Activated T-helper 17 cell treated with anti-CD3 and anti-CD28 coated beads, Interleukin-2, amount 50 U/mL, for 72 hours (primary cell): ENCODE data around the gene OR52E4. TPM values are rescaled to one million over a fixed set of nuclear protein-coding genes. Genes with fewer than 3 reads are reported as not detected.

Experiments
- total RNA-seq, 2 donors: library from RNA; stranded (reverse); gene quantifications; one replicate each; pipeline ENCODE4 v1.2.3, GENCODE V29; 2022

Gene OR52E4
- total RNA-seq, 2 donors from 2014 or later = not detected

Other genes starting within 250 kb of the OR52E4 start
- gene TRIM5, start 195.6 kb upstream of the OR52E4 start, total RNA-seq = 10 to 100 TPM; 11.4 to 18.8 TPM
- 100 to 1,000 TPM in 1 of 2 donors, 10 to 100 TPM in 1; 91.0 to 159 TPM for gene TRIM22, start 190.8 kb upstream of the OR52E4 start, total RNA-seq
- gene OR56B1, start 144.2 kb upstream of the OR52E4 start, total RNA-seq = under 1 TPM in 1 of 2 donors, not detected in 1; 0.29 TPM
- 1 to 10 TPM in 1 of 2 donors, under 1 TPM in 1; 0.26 to 1.8 TPM for gene OR52N4, start 126.4 kb upstream of the OR52E4 start, total RNA-seq
- gene OR52N5, start 97.3 kb upstream of the OR52E4 start, total RNA-seq = not detected
- gene OR52N1, start 89.4 kb upstream of the OR52E4 start, total RNA-seq = under 1 TPM in 1 of 2 donors, not detected in 1; 0.09 TPM
- not detected for gene OR52N2, start 71.7 kb upstream of the OR52E4 start, total RNA-seq
- gene OR52E6, start 38.7 kb upstream of the OR52E4 start, total RNA-seq = not detected
- not detected for gene OR52E8, start 22.9 kb upstream of the OR52E4 start, total RNA-seq
- not detected for gene OR52E5, start 12.6 kb downstream of the OR52E4 start, total RNA-seq
- gene OR56A3, start 61.6 kb downstream of the OR52E4 start, total RNA-seq = not detected
- not detected for gene OR56A5, start 87.9 kb downstream of the OR52E4 start, total RNA-seq
- gene OR52L1, start 106.4 kb downstream of the OR52E4 start, total RNA-seq = not detected
- gene OR56A4, start 126.3 kb downstream of the OR52E4 start, total RNA-seq = not detected
- not detected for gene OR56A1, start 150.1 kb downstream of the OR52E4 start, total RNA-seq
- gene OR56B4, start 227.1 kb downstream of the OR52E4 start, total RNA-seq = not detected